GM12878 (cell line): ENCODE data around the gene MTNR1A.

Experiments
- CBX5 ChIP-seq: sonication (generic); IDR thresholded peaks from 2 replicates; pipeline ENCODE4 v1.6.1; 2016; ENCODE audit warnings: low read depth, moderate library complexity, mild to moderate bottlenecking, inconsistent platforms
- CEBPZ ChIP-seq: fragments of 150-350 bp; IDR thresholded peaks from 2 replicates; pipeline ENCODE4 v1.6.1; 2016; ENCODE audit warnings: low read depth, low read length
- CTCF ChIP-seq, 3 experiments: IDR thresholded peaks in 2 of 3; conservative IDR thresholded peaks in 1 of 3; 2 replicates each; pipeline ENCODE4 v1.5.1; 2011; ENCODE audit warnings: low read depth in 3 of 3, low read length in 3 of 3, mild to moderate bottlenecking in 3 of 3, control low read depth in 2 of 3, moderate library complexity in 2 of 3, inconsistent platforms in 1 of 3, mixed read lengths in 1 of 3; ENCODE audit not compliant: control insufficient read depth in 2 of 3, insufficient read depth in 1 of 3; ENCODE audit errors: extremely low read depth in 1 of 3
- EP300 ChIP-seq, 2 experiments: fragments of 150-350 bp in 1 of 2; IDR thresholded peaks; 2 replicates each; pipeline ENCODE4 v1.6.1; 2011 to 2012; ENCODE audit warnings: low read depth in 2 of 2, low read length in 2 of 2, borderline replicate concordance in 1 of 2, improper control_type of control experiment in 1 of 2, inconsistent platforms in 1 of 2; ENCODE audit not compliant: control insufficient read depth in 1 of 2
- NKRF ChIP-seq: fragments of 450-650 bp; conservative IDR thresholded peaks from 2 replicates; pipeline ENCODE4 v1.6.1; 2017; ENCODE audit warnings: mild to moderate bottlenecking, moderate library complexity
- RB1 ChIP-seq: fragments of 450-650 bp; formaldehyde crosslinking; IDR thresholded peaks from 2 replicates; pipeline ENCODE4 v1.6.1; 2017; ENCODE audit warnings: mild to moderate bottlenecking, borderline replicate concordance
- SREBF2 ChIP-seq: IDR thresholded peaks from 2 replicates; pipeline ENCODE4 v1.6.1; 2012; ENCODE audit warnings: mild to moderate bottlenecking, low read length
- TCF7 ChIP-seq: IDR thresholded peaks from 2 replicates; pipeline ENCODE4 v1.6.1; 2014; ENCODE audit warnings: antibody characterized with exemption, borderline replicate concordance

GRCh38 chr4:186545436-186545835, 9.9 kb downstream of the MTNR1A start:
- TF ChIP-seq NKRF, result no peak
- no peak for TF ChIP-seq SREBF2
- TF ChIP-seq CTCF (IDR thresholded peaks at IDR 0.05 in 2 of 3, conservative IDR thresholded peaks at IDR 0.05 in 1 of 3; ENCODE audit: control insufficient read depth in 2 of 3, extremely low read depth in 1 of 3, insufficient read depth in 1 of 3, low read depth in 3 of 3, low read length in 3 of 3), result no peak
- TF ChIP-seq CBX5, result no peak
- TF ChIP-seq TCF7, result no peak
- no peak for TF ChIP-seq CEBPZ
- no peak for TF ChIP-seq EP300 (IDR thresholded peaks at IDR 0.05; ENCODE audit: borderline replicate concordance in 1 of 2, control insufficient read depth in 1 of 2, low read depth in 2 of 2, low read length in 2 of 2)
- TF ChIP-seq RB1, result no peak
